Muscle of arm (tissue), 12 donors: Measurements from ENCODE around the gene GRIK1. TPM values are rescaled to one million over a fixed set of nuclear protein-coding genes. Genes with fewer than 3 reads are reported as not detected.
A peak's percentile ranks its signal among the peaks of the same experiment; 100 is the strongest.

Experiments
- DNase-seq: peaks from one replicate; pipeline ENCODE4 v3.0.0-alpha.2; 2013
- polyA plus RNA-seq, 12 donors: library from polyadenylated mRNA; unstranded; fragments of 120-200 nt; gene quantifications; one replicate each; pipeline ENCODE4 v1.2.1, GENCODE V29; 2013; ENCODE audit not compliant: insufficient read length in 12 of 12

GRIK1 gene
- polyA plus RNA-seq, 12 donors = 0.34 to 10.0 (median 0.61) TPM; not detected in 2

GRCh38 chr21:29546071-29546470 lies 393.7 kb downstream of the GRIK1 start:
- DNase-seq = no peak

- DNase-seq = no peak
Measured at GRCh38 chr21:29540289-29540688, 399.5 kb downstream of the GRIK1 start.

- DNase-seq = no peak
Measured at GRCh38 chr21:29538115-29538514, 401.7 kb downstream of the GRIK1 start.

GRCh38 chr21:29534448-29534847 lies 405.3 kb downstream of the GRIK1 start:
- no peak for DNase-seq

- no peak for DNase-seq
Measured at GRCh38 chr21:29529139-29529538, 410.7 kb downstream of the GRIK1 start.

GRCh38 chr21:29526545-29526944 lies 413.3 kb downstream of the GRIK1 start:
- no peak for DNase-seq

GRCh38 chr21:29524055-29524454 lies 415.7 kb downstream of the GRIK1 start:
- no peak for DNase-seq

- no peak for DNase-seq
Measured at GRCh38 chr21:29523646-29524045, 416.1 kb downstream of the GRIK1 start.

- DNase-seq = no peak
Measured at GRCh38 chr21:29521872-29522271, 417.9 kb downstream of the GRIK1 start.

GRCh38 chr21:29520171-29520570 lies 419.6 kb downstream of the GRIK1 start:
- DNase-seq = peak; percentile 26

GRCh38 chr21:29514652-29515247 lies 425.0 kb downstream of the GRIK1 start:
- DNase-seq = no peak

- DNase-seq = no peak
Measured at GRCh38 chr21:29513535-29513934, 426.3 kb downstream of the GRIK1 start.

GRCh38 chr21:29511096-29511495 lies 428.7 kb downstream of the GRIK1 start:
- DNase-seq = no peak

GRCh38 chr21:29509121-29509520 lies 430.7 kb downstream of the GRIK1 start:
- no peak for DNase-seq

GRCh38 chr21:29508301-29508700 lies 431.5 kb downstream of the GRIK1 start:
- DNase-seq = no peak

- DNase-seq = no peak
Measured at GRCh38 chr21:29506947-29507346, 432.8 kb downstream of the GRIK1 start.

- DNase-seq = no peak
Measured at GRCh38 chr21:29506214-29506613, 433.6 kb downstream of the GRIK1 start.

- no peak for DNase-seq
Measured at GRCh38 chr21:29504751-29505321, 435.0 kb downstream of the GRIK1 start.

- DNase-seq = no peak
Measured at GRCh38 chr21:29501451-29501850, 438.3 kb downstream of the GRIK1 start.

- DNase-seq = no peak
Measured at GRCh38 chr21:29499734-29500343, 440.0 kb downstream of the GRIK1 start.

GRCh38 chr21:29499229-29499628 lies 440.6 kb downstream of the GRIK1 start:
- no peak for DNase-seq

GRCh38 chr21:29496337-29496736 lies 443.5 kb downstream of the GRIK1 start:
- no peak for DNase-seq

- no peak for DNase-seq
Measured at GRCh38 chr21:29490016-29490415, 449.8 kb downstream of the GRIK1 start.

- DNase-seq = no peak
Measured at GRCh38 chr21:29487154-29487553, 452.6 kb downstream of the GRIK1 start.
